HL-60/S4 (cell line): ENCODE data around the gene DKK2.

Experiments used
- in situ Hi-C: fragments of 300-500 bp; cut with MboI; formaldehyde crosslinking; loops from 2 replicates; pipeline ENCODE4 v1.14.3; 2022; ENCODE audit warnings: low sequenced_read_pairs

Gene DKK2

GRCh38 chr4:107017443-107018343 lies 18.4 kb downstream of the DKK2 start:
- in situ Hi-C loops = no loop called here

GRCh38 chr4:107011312-107011711 lies 24.8 kb downstream of the DKK2 start:
- in situ Hi-C loops = no loop called here

DNA sequence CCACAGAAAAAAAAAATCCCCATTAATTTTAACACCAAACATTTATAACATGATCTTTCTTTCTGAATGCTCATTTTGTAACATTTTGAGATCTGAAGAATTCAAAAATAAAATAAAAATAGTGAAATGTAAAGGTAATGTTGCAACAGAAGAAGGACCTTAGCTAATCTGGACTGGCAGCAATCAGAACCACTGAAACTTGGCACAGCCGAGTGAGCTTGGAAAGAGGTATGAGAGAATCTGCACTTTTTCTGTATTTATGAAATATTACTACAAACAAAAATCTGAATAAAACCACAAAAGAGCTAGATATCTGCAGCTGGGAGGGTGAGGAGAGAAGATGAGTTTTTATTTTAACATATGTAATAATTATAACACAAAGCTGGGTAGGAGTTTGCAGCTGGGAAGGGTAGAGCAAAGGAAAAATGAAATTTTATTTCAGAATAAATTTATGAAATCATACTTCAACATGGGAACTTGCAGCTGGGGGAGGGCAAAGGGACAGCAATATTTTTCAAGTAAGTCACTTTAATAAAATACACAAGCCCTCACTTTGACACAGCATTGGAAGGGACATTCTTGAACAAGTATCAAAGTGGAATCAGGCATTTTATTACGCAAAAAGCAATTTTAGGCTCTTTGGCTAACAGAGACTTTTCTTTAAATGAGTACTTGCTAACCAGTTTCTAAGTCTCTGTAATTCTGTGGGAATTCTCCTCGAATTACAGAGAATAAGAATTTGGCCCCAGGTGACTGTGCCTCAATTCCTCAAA lies 26.7 kb downstream of the DKK2 start:
- in situ Hi-C loops = no loop called here

- in situ Hi-C loops = no loop called here
Measured at GRCh38 chr4:107008115-107008514, 28.0 kb downstream of the DKK2 start.

- in situ Hi-C loops = no loop called here
Measured at GRCh38 chr4:107006218-107006617, 29.9 kb downstream of the DKK2 start.

- in situ Hi-C loops = no loop called here
Measured at GRCh38 chr4:106996490-106996889, 39.6 kb downstream of the DKK2 start.

- in situ Hi-C loops = no loop called here
Measured at GRCh38 chr4:106993827-106994226, 42.3 kb downstream of the DKK2 start.

GRCh38 chr4:106987311-106987710 lies 48.8 kb downstream of the DKK2 start:
- in situ Hi-C loops = no loop called here

DNA sequence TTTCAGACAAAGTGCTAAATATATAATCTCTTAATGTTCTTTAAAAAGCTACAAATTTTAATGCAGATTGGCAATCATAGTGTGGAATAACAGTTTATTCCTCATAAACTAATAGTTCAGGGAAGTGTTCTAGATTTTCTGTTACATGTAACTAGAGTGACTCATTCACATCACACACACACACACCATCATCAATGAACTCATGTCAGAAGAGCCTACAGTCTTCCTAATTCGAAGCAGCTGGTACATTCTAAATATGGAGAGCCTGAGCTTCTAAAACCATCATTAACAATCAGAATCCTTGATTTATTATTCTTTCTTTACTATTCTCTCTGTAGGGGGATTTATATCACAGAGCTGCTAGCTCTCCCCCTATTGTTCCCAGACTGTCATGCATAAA lies 49.6 kb downstream of the DKK2 start:
- in situ Hi-C loops = no loop called here

DNA sequence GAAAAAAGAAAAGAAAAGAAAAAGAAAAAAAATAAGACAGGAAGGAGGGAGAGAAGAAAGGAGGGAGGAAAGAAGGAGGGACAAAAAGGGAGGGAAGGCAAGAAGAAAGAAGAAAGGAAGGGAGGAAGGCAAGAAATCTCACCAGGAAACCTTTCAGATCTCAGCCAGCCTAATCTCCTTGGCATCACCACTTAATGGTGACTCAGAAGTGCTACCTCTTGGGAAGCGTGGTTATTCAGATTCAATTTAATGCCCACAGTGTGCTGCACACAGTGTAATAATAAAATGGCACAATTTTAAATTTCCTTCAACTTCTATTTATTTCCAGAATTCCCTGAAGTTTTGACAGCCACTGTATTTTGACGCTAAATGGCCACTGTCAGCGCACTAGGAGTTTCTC lies 50.3 kb downstream of the DKK2 start:
- in situ Hi-C loops = no loop called here

DNA sequence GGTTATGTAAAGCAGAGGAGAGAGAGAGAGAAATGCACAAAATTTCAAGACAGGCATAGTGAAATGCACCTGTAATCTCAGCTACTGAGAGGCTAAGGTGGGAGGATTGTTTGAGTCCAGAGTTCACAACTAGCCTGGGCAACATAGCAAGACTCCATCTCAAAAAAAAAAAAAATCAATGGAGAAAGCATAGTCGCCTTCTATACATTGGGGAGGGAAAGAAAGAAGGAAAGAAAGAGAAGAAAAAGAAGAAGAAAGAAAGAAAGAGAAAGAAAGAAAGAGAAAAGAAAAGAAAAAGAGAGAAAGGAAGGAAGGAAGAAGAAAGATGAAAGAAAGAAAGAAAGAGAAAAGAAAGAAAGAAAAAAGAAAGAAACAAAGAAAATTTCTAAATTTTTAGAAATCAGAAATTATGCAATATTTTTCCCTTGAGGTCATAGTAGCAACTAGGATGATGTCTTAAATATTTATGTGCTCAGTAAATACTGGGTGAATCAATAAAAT lies 53.4 kb downstream of the DKK2 start:
- in situ Hi-C loops = no loop called here

DNA sequence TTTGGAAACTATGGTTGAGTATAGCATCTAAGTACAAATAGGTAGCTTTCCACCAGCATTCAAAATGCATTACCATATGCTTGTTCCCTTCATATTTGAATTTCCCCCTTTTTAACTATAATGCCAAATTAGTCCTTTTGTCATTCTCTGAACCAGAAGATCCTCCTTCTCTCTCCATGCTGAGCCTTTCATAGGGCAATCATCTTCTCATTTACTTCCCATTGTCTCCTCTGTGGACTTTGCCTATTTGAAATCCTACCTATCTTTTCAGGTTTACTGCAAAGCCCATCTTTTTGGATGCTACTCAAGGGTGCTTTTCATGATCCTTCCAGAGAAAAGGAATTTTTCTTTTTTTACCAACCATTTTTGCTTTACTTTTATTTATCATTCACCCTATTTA lies 54.7 kb downstream of the DKK2 start:
- in situ Hi-C loops = no loop called here

DNA sequence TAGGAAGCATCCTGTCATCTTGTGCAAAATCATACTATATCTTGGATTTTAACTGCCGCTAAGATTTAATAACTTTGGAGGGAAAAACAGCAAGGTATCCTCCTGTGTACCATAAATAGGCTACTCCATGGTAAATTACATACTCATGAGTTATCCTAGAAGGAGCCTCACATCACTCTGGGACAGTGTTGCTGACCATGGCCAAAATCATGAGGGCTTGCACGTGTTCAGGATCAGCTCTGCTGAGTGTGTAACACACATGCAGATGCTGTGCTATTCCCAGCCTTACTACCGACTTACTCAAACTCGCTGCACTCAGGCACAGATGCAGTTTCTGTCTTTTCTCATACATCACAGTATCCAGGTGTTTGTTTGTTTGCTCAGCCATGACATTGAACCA lies 56.6 kb downstream of the DKK2 start:
- in situ Hi-C loops = no loop called here

DNA sequence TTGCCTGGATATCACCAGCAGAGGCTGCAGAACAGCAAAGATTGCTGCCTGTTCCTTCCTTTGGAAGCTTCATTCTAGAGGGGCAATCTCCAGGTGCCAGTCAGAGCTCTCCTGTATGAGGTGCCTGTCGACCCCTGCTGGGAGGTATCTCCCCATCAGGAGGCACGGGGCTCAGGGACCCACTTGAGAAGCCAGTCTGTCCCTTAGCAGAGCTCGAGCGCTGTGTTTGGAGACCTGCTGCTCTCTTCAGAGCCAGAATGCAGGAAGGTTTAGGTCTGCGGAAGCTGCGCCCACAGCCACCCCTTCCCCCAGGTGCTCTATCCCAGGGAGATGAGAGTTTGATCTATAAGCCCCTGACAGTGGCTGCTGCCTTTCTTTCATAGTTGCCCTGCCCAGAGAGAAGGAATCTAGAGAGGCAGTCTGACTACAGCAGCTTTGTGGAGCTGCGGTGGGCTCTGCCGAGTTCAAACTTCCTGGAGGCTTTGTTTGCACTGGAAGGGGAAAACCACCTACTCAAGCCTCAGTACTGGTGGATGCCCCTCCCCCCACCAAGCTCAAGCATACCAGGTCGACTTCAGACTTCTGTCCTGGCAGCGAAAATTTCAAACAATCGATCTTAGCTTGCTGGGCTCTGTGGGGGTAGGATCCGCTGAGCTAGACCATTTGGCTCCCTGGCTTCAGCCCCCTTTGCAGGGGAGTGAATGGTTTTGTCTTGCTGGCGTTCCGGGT lies 57.9 kb downstream of the DKK2 start:
- in situ Hi-C loops = no loop called here

- in situ Hi-C loops = no loop called here
Measured at GRCh38 chr4:106971636-106972035, 64.5 kb downstream of the DKK2 start.

- in situ Hi-C loops = no loop called here
Measured at GRCh38 chr4:106967892-106968291, 68.2 kb downstream of the DKK2 start.

DNA sequence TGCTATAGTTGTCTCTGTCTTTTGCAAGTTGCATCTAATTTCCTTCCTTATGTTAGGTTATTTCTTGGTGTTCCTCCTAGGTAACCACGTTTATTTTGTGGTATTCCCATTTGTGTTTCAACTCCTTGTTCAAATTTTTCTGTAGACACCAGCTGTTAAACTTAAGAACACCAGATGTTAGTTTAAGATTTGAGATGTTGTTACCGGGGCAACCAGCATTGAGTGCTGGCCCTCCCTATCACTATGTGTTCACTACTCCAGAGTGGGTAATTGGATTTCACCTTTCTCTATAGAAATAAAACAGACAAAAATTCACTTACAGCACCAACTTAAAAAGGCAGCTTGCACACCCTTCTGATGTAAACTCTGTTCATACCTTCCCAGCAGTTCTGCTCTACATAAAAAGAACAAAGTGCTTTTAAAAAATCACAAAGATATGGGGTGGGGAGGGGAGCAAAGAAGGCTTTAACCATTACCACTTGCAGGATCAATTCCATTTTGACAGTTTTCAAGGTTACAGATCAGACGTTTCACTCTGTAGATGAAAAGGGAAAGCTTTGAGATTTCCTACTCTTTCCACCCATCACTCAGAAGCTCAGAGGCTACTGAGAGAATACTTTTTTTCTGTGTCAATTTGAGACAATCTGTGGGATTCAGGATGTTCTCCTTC lies 82.9 kb downstream of the DKK2 start:
- in situ Hi-C loops = no loop called here

DNA sequence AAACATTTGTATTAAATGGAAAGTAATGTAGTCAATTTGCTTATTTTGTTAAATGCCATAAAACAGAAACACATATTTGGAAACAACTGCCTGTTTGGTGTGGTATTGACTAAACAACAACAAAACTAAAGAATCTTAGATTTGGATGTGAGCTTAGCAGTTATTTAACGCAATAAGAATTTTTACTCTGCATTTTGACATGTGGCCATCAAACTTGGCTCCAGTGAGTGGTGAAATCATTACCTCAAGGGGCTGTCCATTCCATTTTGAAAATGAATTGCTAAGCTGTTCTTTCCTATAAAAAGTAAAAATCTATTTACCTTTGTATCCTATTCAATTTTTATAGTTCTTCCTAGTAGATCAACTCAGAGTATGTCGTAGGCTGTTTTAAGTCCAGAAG lies 84.2 kb downstream of the DKK2 start:
- in situ Hi-C loops = no loop called here

- in situ Hi-C loops = no loop called here
Measured at GRCh38 chr4:106941841-106942240, 94.3 kb downstream of the DKK2 start.

- in situ Hi-C loops = no loop called here
Measured at GRCh38 chr4:106930522-106930921, 105.6 kb downstream of the DKK2 start.

DNA sequence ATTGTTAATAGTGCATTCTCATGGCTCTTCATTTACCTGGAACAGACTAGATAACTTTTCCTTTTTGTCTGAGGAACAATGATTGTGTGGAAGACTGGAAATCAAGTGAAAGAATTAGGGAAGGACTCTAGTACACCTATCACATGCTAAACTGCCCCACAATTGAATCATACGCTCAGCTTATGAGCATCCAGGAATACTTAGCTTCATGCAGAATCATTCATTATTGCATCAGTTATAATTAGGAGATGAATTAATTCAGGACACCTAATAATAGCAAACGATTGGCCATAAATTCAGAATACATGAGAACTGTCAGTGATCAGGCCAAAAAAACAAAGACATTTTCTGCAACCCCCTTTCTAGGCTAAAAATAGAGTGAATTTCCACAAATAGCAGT lies 106.9 kb downstream of the DKK2 start:
- in situ Hi-C loops = no loop called here
